Activated T-helper 1 cell treated with anti-CD3 and anti-CD28 coated beads, Interleukin-2, amount 50 U/mL, for 16 hours (primary cell): ENCODE data around the gene JMY.

Source experiments
- DNase-seq, 2 donors: peaks; one replicate each; pipeline ENCODE4 v3.0.0-alpha.2; 2020; ENCODE audit warnings: low read depth in 1 of 2, low spot score in 1 of 2

Gene JMY, protein sequence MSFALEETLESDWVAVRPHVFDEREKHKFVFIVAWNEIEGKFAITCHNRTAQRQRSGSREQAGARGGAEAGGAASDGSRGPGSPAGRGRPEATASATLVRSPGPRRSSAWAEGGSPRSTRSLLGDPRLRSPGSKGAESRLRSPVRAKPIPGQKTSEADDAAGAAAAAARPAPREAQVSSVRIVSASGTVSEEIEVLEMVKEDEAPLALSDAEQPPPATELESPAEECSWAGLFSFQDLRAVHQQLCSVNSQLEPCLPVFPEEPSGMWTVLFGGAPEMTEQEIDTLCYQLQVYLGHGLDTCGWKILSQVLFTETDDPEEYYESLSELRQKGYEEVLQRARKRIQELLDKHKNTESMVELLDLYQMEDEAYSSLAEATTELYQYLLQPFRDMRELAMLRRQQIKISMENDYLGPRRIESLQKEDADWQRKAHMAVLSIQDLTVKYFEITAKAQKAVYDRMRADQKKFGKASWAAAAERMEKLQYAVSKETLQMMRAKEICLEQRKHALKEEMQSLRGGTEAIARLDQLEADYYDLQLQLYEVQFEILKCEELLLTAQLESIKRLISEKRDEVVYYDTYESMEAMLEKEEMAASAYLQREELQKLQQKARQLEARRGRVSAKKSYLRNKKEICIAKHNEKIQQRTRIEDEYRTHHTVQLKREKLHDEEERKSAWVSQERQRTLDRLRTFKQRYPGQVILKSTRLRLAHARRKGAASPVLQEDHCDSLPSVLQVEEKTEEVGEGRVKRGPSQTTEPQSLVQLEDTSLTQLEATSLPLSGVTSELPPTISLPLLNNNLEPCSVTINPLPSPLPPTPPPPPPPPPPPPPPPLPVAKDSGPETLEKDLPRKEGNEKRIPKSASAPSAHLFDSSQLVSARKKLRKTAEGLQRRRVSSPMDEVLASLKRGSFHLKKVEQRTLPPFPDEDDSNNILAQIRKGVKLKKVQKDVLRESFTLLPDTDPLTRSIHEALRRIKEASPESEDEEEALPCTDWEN

DNA sequence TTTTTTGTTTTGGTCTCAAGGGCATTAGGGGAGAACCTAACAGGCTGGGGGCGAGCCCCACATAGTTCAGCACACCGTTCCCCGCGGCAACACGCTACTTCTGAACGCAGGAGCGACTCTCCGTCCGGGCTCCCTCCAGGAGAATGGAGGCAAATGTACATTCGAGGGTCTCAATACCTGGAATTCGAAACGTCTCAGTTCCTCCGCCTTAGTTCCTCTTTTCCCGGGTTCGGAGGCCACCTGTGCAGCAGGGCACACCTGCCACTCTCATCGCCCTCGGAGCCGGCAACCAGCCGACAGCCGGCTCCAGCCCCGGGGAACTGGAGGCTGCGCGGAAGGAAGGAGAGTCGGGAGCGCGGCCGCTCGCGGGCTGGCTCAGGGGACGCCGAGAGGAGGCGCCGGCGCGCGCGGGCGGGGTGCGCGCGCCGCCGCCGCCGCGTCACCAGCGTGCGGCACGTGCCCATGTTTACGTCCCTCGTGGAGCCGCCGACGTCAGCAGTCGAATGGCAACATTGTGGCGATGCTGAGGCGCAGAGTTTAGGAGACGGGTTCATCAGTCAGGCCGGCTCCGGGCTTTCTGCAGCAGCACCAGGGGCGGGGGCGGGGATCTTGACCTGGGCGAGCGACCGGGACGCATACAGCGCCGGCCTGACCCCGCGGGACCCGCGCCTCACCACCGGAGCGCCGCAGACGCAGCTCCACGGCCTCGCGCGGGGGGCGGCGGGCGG is at the start of gene JMY:
Gene JMY (plus strand): TSS at position 498 of the 728 bp plus-strand sequence. CDS start 520 bp downstream, outside the sequence.
- DNase-seq, result peak; percentile 59 to 78

DNA sequence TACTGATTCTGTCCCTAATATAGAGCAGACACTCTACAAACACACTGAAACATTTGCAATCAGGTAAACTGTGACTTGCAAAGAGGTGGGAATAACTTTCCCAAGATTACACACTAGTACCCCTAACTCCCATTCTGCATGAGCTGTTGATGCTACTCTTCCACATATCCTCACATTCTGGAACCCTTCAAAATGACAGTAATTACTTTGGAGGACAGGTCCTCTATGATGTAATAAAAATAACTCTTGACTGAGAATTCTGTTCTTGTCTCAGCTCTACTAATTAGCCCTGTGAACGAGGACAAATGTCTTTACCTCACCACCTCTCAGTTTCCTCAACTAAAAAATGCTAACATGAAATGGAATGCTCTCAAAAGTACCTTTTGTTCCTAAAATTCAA is 49.5 kb upstream of the JMY start:
- DNase-seq, result no peak

GRCh38 chr5:79189439-79190234 is 46.3 kb upstream of the JMY start:
- no peak for DNase-seq

DNA sequence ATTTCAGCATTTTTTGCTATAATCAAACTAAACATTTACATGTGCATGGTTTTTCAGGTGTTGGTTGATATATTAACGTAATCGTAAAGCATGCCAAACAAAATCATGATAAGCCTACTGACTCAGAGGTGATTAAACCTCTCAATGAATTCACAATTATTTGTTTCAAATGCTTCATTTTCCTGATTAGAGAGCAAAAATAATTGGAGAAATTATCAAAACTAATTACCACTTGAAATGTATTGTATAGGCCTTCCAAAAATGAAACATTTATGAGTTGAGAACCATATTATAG is 45.7 kb upstream of the JMY start:
- DNase-seq, result no peak

DNA sequence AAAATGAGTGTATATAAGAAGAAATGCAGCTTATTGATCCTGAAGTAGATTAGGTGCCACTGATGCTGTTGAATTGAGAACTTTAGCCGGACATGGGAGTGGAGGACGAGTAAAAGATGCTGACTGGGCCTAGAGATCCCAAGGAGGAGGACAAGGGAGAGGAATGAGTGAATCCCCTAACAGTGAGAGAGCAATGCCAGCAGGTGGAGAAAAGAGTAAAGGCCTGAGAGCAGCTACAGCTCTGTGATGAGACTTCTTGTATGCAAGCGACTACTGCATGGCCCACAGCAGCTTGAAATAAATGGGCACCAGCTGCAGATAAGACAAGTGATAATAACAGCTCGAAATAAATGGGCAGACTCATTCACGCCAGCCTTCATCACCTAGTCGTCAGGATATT is 44.5 kb upstream of the JMY start:
- no peak for DNase-seq

DNA sequence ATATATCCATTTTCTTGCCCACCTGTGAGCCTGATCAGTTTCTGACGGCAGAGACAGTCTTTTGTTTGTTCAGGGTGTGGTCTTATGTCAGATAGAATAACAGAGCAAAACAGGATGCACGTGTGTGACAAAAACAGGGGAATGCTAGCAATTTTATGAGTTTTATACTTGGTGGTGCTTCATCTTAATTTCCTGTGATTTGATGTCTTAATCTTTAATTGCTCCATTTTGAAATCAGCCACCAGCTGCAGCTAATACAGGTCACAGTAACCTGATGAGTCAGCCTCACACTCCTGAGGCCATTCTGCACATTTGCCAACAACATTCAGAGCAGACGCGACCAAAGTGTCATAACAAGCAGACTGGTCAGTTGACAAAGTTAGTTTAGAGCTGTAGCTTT is 42.3 kb upstream of the JMY start:
- no peak for DNase-seq

GRCh38 chr5:79200573-79201183 is 35.3 kb upstream of the JMY start:
- DNase-seq, result no peak

- DNase-seq, result no peak
These were observed 34.7 kb upstream of the JMY start for GRCh38 chr5:79201206-79201605.

DNA sequence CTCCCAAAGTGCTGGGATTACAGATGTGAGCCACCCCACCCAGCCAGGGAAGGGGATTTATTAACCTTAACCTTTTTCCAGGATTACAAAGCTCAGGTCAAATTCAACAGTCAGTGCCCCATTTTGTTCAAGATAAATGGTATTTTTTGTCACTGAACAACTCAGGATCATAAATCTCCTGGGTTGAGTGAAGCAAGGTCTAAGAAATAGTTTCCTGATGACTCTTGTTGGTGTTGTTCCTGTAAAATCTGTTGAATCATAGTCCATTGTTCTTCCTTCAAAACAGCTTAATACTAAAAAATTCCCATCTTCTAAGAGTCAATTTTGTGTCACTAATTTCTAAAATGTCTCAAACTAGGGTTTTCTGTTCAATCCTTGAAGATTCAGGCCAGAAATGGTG is 33.9 kb upstream of the JMY start:
- no peak for DNase-seq

GRCh38 chr5:79205965-79206364 is 30.0 kb upstream of the JMY start:
- DNase-seq, result no peak

DNA sequence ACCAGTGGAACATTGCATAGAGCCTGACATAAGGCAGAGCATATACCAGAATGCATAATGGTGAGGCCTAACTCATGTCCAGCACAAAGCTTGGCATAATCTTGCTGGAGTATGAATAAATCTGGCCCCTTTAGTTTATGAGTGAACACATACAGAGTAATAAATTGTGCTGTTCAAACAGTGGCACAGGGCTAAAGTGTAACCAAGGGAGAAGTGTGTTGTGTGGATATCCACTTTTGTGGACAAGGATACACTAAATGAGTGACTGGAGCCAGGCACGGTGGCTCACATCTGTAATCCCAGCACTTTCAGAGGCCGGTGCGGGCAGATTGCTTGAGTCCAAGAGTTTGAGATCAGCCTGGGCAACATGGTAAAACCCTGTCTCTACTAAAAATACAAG is 29.4 kb upstream of the JMY start:
- no peak for DNase-seq

DNA sequence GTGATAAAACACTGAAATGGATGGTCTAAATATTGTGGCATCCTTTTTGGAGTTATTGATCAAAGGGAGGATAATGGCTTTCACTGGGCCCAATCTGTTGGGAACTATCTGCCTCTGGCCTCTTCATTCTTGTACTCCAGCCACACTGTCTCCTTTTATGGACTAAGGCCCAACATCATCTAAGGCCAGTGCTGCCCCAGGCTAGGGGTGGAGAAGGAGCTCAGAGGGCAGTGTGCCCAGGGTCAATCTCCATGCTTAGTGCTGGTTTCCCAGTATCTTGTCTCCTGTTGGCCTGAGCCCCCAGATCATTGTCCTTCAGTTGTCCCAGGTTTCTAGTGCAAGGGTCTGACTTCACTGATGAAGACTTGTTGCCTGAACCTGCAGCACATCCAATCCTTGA is 26.4 kb upstream of the JMY start:
- no peak for DNase-seq

DNA sequence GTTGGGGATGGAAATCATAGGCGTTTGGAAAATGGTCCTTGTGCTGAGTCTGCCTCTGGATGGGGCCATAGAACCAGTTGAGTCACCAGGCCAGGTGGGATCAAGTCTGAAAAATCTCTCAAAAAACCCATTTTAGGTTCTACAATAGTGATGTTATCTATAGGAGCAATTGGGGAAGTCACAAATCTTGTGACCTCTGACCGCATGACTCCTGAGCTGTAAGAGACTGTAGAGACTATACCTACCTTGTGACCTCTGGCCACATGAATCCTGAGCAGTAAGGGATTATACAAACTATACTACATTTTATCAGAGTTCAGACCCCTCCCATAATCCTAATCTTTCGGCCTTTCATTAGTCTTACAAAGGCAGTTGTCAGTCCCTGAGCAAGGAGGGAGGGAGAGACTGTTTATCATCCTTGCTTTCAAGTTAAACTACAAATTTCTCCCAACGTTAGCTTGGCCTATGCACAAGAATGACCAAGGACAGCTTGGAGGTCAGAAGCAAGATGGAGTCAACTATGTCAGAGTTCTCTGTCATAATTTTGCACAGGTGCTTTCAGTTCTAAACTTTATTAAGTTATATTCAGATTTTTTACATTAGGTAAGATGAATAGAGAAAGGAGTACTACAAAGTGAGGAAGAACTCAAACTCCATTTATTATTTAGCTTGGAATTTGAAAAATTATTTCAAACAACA is 11.5 kb upstream of the JMY start:
- DNase-seq, result no peak

DNA sequence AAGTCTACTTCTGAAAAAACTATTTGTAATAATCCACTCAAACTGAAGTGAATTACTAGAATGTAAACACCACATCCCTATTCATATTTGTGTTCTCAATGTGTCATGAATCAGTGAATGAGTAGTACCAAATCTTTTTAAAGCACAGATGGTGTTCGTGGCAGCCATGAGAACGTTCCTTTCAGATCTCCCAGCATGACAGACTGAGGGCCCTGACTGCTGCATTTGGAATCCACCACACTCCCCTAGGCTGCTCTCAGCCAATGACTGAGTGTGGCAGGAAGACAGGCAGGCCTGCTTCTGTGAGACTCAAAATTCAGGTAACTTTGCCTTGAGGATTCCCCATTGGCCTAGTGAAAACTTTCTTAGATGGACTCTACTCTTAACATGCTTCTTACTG is 10.9 kb upstream of the JMY start:
- no peak for DNase-seq

GRCh38 chr5:79225441-79225840 is 10.5 kb upstream of the JMY start:
- no peak for DNase-seq

GRCh38 chr5:79227484-79228025 is 8.4 kb upstream of the JMY start:
- no peak for DNase-seq

DNA sequence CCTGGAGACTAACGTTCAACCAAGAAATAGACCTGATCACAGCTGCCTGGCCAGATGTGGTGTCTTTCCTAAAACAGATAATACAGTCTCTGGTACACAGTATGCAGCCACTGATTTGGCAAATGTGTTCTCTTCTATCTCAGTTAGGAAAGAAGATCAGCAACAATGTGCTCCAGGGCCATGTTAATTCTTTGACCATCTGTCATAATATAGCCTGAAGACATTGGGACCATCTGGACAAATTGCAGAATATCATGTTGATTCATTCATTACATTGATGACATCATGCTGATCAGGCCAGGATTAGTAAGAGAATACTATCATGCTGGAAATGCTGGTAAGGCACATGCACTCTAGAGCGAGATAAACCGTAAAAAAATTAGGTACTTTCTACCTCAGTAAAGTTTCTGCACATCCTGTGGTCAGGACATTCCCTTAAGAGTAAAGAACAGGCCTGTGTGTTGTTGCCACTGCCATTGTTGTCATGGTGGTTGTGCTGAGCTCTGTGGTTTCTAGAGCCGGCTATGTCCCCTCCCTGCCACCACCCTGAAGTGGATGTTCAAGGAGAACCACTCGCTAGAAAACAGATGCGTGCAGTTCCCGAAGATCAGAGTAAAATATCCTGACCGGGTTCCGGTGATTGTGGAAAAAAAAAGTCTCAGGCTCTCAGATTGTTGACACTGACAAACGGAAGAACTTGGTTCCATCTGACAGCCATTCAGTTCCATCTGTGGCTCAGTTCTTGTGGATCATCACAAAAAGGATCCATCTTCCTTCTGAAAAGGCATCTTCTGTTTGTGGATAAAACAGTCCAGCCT is 6.4 kb upstream of the JMY start:
- no peak for DNase-seq

DNA sequence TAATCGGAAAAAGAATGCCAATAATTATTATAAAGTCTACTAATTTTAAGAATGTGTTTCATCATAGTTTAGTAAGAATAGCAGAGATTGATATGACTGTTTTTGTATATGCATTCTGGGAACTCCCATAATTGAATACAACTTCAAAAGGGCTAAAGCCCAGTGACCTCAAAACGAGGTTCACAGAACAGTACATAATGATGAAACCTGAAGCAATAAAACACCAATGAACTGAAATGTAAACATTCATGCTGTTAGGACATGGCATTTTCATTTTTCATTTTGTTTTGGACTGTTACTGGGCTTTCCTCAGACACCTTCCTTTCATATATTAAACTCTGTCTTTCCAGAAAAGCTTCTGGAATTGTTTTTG is 684 bp upstream of the JMY start:
- no peak for DNase-seq
